K562 (cell line): ENCODE results near the gene RAI14. TPM values are rescaled to one million over a fixed set of nuclear protein-coding genes. Genes with fewer than 3 reads are reported as not detected.
A peak's percentile ranks its signal among the peaks of the same experiment; 100 is the strongest.

Experiments used
- ATAC-seq: fragments of 200-7000 bp; cut with Tn5 transposase; 3 replicates; pipeline ENCODE4 v1.9.1; 2020; ENCODE audit warnings: moderate library complexity
- BruUV-seq: library from RNA; stranded (reverse); fragments of 400-500 nt; replicated peaks from 2 replicates; lab custom pipeline; 2021; lab: Mats Ljungman, UMichigan
- CTCF ChIA-PET: fragments of 300-600 bp; formaldehyde crosslinking; extraction: SDS; loops from one replicate; lab custom pipeline; 2021; ENCODE audit warnings: low intra/inter-chr PET ratio; lab: Yijun Ruan, JAX
- POLR2A ChIA-PET: fragments of 300-600, 350-650 bp; sonication (Branson Sonifier 250); formaldehyde crosslinking; extraction: SDS; loops from one replicate; lab custom pipeline; 2021; ENCODE audit warnings: antibody characterized with exemption, inconsistent platforms; lab: Yijun Ruan, JAX
- DNase-seq, 4 experiments: peaks; one replicate each; pipeline versions ENCODE4 v3.0.0 to v3.0.0-alpha.2; 2011 to 2018; ENCODE audit warnings: low spot score in 3 of 4, mixed read lengths in 3 of 4; ENCODE audit errors: extremely low read depth in 1 of 4
- FAIRE-seq: peaks from 2 replicates; lab custom pipeline; 2011; peaks lifted over from hg19 to GRCh38; lab: Jason Lieb, UNC
- H2AFZ ChIP-seq: 2 replicates; pipeline ENCODE4 v1.6.0; 2011; ENCODE audit warnings: low read depth, low read length, control low read depth, inconsistent platforms
- H3K27ac ChIP-seq: fragments of 200-600 bp; 3 replicates; pipeline ENCODE4 v1.8.0; 2011; ENCODE audit warnings: low read depth, mild to moderate bottlenecking, control low read depth, inconsistent platforms, low read length, moderate library complexity, mixed read lengths; ENCODE audit errors: extremely low read depth
- H3K27me3 ChIP-seq, 2 experiments: fragments of 300-600 bp in 1 of 2; 2 replicates in 1 of 2; 3 replicates in 1 of 2; pipeline versions ENCODE4 v1.6.0 to v1.8.0; 2011; ENCODE audit warnings: inconsistent platforms in 2 of 2, low read length in 2 of 2, mild to moderate bottlenecking in 1 of 2, mixed read lengths in 1 of 2, moderate library complexity in 1 of 2; ENCODE audit not compliant: control insufficient read depth in 2 of 2, insufficient read depth in 2 of 2
- H3K36me3 ChIP-seq: fragments of 300-600 bp; 3 replicates; pipeline ENCODE4 v1.8.0; 2011; ENCODE audit warnings: mild to moderate bottlenecking, low read length, inconsistent platforms; ENCODE audit not compliant: control insufficient read depth, insufficient read depth
- H3K4me1 ChIP-seq, 2 experiments: fragments of 200-600 bp in 1 of 2; replicated peaks in 1 of 2; 2 replicates in 1 of 2; 3 replicates in 1 of 2; pipeline versions ENCODE4 v1.5.1 to v1.8.0; 2011; ENCODE audit warnings: inconsistent platforms in 2 of 2, low read length in 2 of 2, mild to moderate bottlenecking in 1 of 2, mixed read lengths in 1 of 2, moderate library complexity in 1 of 2; ENCODE audit not compliant: control insufficient read depth in 2 of 2, insufficient read depth in 2 of 2
- H3K4me2 ChIP-seq: 2 replicates; pipeline ENCODE4 v1.6.1; 2011; ENCODE audit warnings: low read length, control low read depth, inconsistent platforms, mixed read lengths; ENCODE audit not compliant: insufficient read depth
- H3K4me3 ChIP-seq: fragments of 200-600 bp; sonication (generic), shearing (Covaris generic); 2 replicates; pipeline ENCODE4 v1.5.1; 2016; ENCODE audit warnings: control low read depth, inconsistent platforms
- H3K79me2 ChIP-seq: fragments of 200-600 bp; 3 replicates; pipeline ENCODE4 v1.8.0; 2011; ENCODE audit warnings: low read length, inconsistent platforms; ENCODE audit not compliant: control insufficient read depth, insufficient read depth
- H3K9ac ChIP-seq, 2 experiments: 2 replicates each; pipeline versions ENCODE4 v1.6.0 to v1.6.1; 2011; ENCODE audit warnings: low read depth in 2 of 2, low read length in 2 of 2, control low read depth in 1 of 2, inconsistent platforms in 1 of 2, mild to moderate bottlenecking in 1 of 2, mixed read lengths in 1 of 2; ENCODE audit not compliant: insufficient read depth in 1 of 2
- H3K9me1 ChIP-seq: one replicate; pipeline ENCODE4 v1.6.0; 2011; ENCODE audit warnings: inconsistent platforms, mild to moderate bottlenecking, low read length, moderate library complexity; ENCODE audit not compliant: control insufficient read depth, insufficient read depth
- H3K9me3 ChIP-seq: replicated peaks from 2 replicates; pipeline ENCODE4 v1.5.1; 2011; ENCODE audit warnings: low read depth, low read length, inconsistent platforms; ENCODE audit not compliant: control insufficient read depth, insufficient read depth
- H4K20me1 ChIP-seq: replicated peaks from 2 replicates; pipeline ENCODE4 v1.6.1; 2011; ENCODE audit warnings: low read length, inconsistent platforms, mixed read lengths; ENCODE audit not compliant: control insufficient read depth, insufficient read depth
- ARHGAP35 ChIP-seq: fragments of 450-650 bp; IDR thresholded peaks from 2 replicates; pipeline ENCODE4 v1.6.1; 2018; ENCODE audit not compliant: partially characterized antibody
- BRD4 ChIP-seq: fragments of 200-600 bp; sonication (generic); IDR thresholded peaks from 2 replicates; pipeline ENCODE4 v1.6.1; 2017; ENCODE audit warnings: inconsistent platforms
- HDAC2 ChIP-seq: fragments of 450-650 bp; IDR thresholded peaks from 2 replicates; pipeline ENCODE4 v1.6.1; 2016; ENCODE audit warnings: mild to moderate bottlenecking
- KDM5B ChIP-seq: fragments of 200-600 bp; sonication (generic); IDR thresholded peaks from 2 replicates; pipeline ENCODE4 v1.6.1; 2012; ENCODE audit warnings: low read depth, mild to moderate bottlenecking, moderate library complexity, low read length, control low read depth, inconsistent platforms; ENCODE audit not compliant: insufficient replicate concordance
- NUFIP1 ChIP-seq: fragments of 450-650 bp; IDR thresholded peaks from 2 replicates; pipeline ENCODE4 v1.6.1; 2018; ENCODE audit not compliant: partially characterized antibody
- PRPF4 ChIP-seq: fragments of 200-400 bp; formaldehyde crosslinking; IDR thresholded peaks from one replicate; pipeline ENCODE4 v1.6.1; 2017; ENCODE audit warnings: low read length, low read depth, mild to moderate bottlenecking; ENCODE audit not compliant: insufficient read depth, poor library complexity, severe bottlenecking
- RBM39 ChIP-seq: fragments of 200-400 bp; formaldehyde crosslinking; optimal IDR thresholded peaks from 2 replicates; pipeline ENCODE3; 2018; ENCODE audit warnings: low read depth, low read length
- SMARCA4 ChIP-seq: fragments of 450-650 bp; IDR thresholded peaks from 2 replicates; pipeline ENCODE4 v1.6.1; 2016
- WGBS: fragments of 100-300 bp; shearing (Covaris generic); methylation state at CpG from one replicate; pipeline ENCODE4 v1.1.6; 2016; ENCODE audit warnings: low coverage, mixed read lengths; ENCODE audit not compliant: insufficient coverage; ENCODE audit errors: missing lambda C conversion rate; 5-methylcytosine and 5-hydroxymethylcytosine counted together
- in situ Hi-C: fragments of 300-500 bp; cut with MboI; formaldehyde crosslinking; loops from 4 replicates; pipeline ENCODE4 v1.15.0; 2018; ENCODE audit warnings: inconsistent platforms, mixed read lengths
- intact Hi-C: fragments of 100-400 bp; cut with micrococcal nuclease; formaldehyde crosslinking; loops from 2 replicates; pipeline ENCODE4 v1.14.2; 2022
- polyA plus RNA-seq, 8 experiments: library from polyadenylated mRNA; depleted of rRNA in 4 of 8; stranded (reverse) in 5 of 8; unstranded in 3 of 8; fragments of >200 nt; fragmentation: Nextera tagmentation in 2 of 8; fragmentation: Illumina TruSeq in 1 of 8; extraction: Ambion mirVana in 2 of 8; extraction: Trizol in 1 of 8; gene quantifications; 2 replicates each; pipeline versions ENCODE4 v1.2.1 to v1.2.3, GENCODE V29; 2011 to 2014; ENCODE audit warnings: inconsistent platforms in 1 of 8, missing spikeins in 1 of 8
- total RNA-seq, 7 experiments: library from RNA; depleted of rRNA in 6 of 7; stranded (reverse); fragments of >200 nt in 6 of 7; fragmentation: Illumina TruSeq in 2 of 7; extraction: Trizol in 2 of 7; gene quantifications; 2 replicates each; pipeline versions ENCODE4 v1.2.1 to v1.2.3, GENCODE V29; 2011 to 2021; ENCODE audit warnings: low replicate concordance in 1 of 7
- TF ChIP-seq, protein P1 (sequence below): sonication (generic); formaldehyde crosslinking; IDR thresholded peaks from 2 replicates; pipeline ENCODE4 v1.5.0; 2020; ENCODE audit warnings: missing genetic modification reagents
- TF ChIP-seq, protein P2 (sequence below), 2 experiments: IDR thresholded peaks in 1 of 2; conservative IDR thresholded peaks in 1 of 2; 2 replicates each; pipeline ENCODE4 v1.6.1; 2016; ENCODE audit warnings: low read depth in 2 of 2, mild to moderate bottlenecking in 1 of 2, missing compliant biosample characterization in 1 of 2, missing genetic modification characterization in 1 of 2, moderate library complexity in 1 of 2
- TF ChIP-seq, protein P3 (sequence below), 2 experiments: fragments of 450-650 bp; conservative IDR thresholded peaks; 2 replicates each; pipeline ENCODE4 v1.6.1; 2017; ENCODE audit warnings: mild to moderate bottlenecking in 2 of 2, moderate library complexity in 2 of 2

RAI14 gene
- total and polyA plus RNA-seq, 9 of the 15 experiments (the other 6 are each of a cell fraction or from before 2014, with no cell fraction given): 11.3 to 82.5 (median 34.8) TPM

DNA sequence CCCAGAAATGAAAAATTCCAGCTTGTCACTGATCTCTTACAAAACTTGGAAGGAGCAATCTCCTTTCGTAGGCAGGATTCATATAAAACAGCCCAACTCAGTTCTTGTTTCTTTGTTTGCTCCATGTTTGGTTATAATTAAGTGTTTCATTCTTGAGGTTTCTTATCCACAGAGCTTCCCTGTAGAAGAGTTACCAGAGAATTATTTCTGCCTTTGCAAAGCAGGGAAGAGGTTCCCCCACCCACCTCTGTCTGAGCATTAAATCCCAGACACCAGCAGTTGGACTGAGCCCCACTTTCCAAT, 34.1 kb upstream of the RAI14 start:
- Histone ChIP-seq H3K27ac (no peak overlapping the region), H3K9me3 (no peaks in the 10 kb centered on the region), H4K20me1 (no peaks in the 10 kb centered on the region), H3K4me3 (no peak overlapping the region), H3K4me2 (no peak overlapping the region), H3K9ac (no peak overlapping the region), H3K27me3 (no peaks in the 10 kb centered on the region), H3K9me1 (no peaks in the 10 kb centered on the region), H3K36me3 (no peaks in the 10 kb centered on the region), H2AFZ (no peak overlapping the region), H3K79me2 (no peaks in the 10 kb centered on the region), H3K4me1 (peaks cover 0 to 4% of the 10 kb centered on the region in 2 experiments; a peak in 1 of 5 replicates)
- DNase-seq: no peak
- 33% methylated on average over 1 of the region's 1 CpG for WGBS
- ChIA-PET CTCF (no interaction called here), POLR2A (interaction anchor here (1.2 to 1.4 kb wide), 2 partner anchors 11 to 34 kb away, joined by 4 read pairs; no protein-coding TSS in a partner anchor)
- no TSS peak for BruUV-seq
- TF ChIP-seq KDM5B (no peak), RBM39 (no peak), NUFIP1 (no peak), SMARCA4 (no peak)
- TF ChIP-seq, protein P1, sequence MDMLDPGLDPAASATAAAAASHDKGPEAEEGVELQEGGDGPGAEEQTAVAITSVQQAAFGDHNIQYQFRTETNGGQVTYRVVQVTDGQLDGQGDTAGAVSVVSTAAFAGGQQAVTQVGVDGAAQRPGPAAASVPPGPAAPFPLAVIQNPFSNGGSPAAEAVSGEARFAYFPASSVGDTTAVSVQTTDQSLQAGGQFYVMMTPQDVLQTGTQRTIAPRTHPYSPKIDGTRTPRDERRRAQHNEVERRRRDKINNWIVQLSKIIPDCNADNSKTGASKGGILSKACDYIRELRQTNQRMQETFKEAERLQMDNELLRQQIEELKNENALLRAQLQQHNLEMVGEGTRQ: no peak
- intact Hi-C loops (no loop called here), in situ Hi-C loops (no loop called here)
- no peak for ATAC-seq
- no peak for FAIRE-seq

DNA sequence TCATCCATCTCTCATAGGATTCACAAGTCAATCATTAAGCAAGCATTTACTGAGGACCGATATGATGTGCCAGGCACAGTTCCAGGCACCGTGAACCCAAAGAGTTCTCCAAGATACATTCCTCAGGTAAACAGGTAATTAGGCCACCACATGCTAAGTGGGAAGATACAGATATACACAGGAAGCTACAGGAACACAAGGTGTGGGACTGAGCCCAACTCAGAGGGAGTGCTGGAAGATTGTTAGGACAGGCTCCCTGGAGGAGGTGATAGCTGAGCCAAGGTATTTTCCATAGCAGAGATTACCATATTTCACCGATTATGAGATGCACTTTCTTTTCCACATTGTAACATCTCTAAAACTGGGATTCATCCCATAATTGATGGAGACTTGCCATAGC, 31.4 kb upstream of the RAI14 start:
- Histone ChIP-seq H3K36me3 (no peaks in the 10 kb centered on the region), H3K9me1 (no peaks in the 10 kb centered on the region), H3K4me2 (no peak overlapping the region), H3K4me3 (no peak overlapping the region), H3K79me2 (no peaks in the 10 kb centered on the region), H2AFZ (0 out of 2 replicates have a peak overlapping the region, but pooled peaks have one; percentile 30), H3K9ac (no peak overlapping the region), H3K4me1 (peaks cover 0 to 4% of the 10 kb centered on the region in 2 experiments; a peak in 1 of 5 replicates), H3K27ac (no peak overlapping the region), H4K20me1 (no peaks in the 10 kb centered on the region), H3K27me3 (no peaks in the 10 kb centered on the region), H3K9me3 (no peaks in the 10 kb centered on the region)
- ChIA-PET POLR2A (interaction anchor here (0.6 to 2.0 kb wide), 4 partner anchors 8 to 325 kb away, joined by 3 to 6 read pairs (median 3); no protein-coding TSS in a partner anchor), CTCF (no interaction called here)
- FAIRE-seq (no peak), ATAC-seq (peak; percentile 25; the same call in 1 of the 3 replicates), DNase-seq (no peak)
- WGBS: 29% methylated on average over 3 of the region's 3 CpGs
- in situ Hi-C loops: no loop called here
- no TSS peak for BruUV-seq
- intact Hi-C loops: no loop called here
- no peak for TF ChIP-seq HDAC2
- TF ChIP-seq, protein P2, sequence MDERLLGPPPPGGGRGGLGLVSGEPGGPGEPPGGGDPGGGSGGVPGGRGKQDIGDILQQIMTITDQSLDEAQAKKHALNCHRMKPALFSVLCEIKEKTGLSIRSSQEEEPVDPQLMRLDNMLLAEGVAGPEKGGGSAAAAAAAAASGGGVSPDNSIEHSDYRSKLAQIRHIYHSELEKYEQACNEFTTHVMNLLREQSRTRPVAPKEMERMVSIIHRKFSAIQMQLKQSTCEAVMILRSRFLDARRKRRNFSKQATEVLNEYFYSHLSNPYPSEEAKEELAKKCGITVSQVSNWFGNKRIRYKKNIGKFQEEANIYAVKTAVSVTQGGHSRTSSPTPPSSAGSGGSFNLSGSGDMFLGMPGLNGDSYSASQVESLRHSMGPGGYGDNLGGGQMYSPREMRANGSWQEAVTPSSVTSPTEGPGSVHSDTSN (CRISPR knock-in tag; IDR thresholded peaks at IDR 0.05; ENCODE audit: low read depth): no peak
- TF ChIP-seq, protein P2 (tag; conservative IDR thresholded peaks at IDR 0.05; ENCODE audit: low read depth): no peak
- TF ChIP-seq BRD4: no peak
- TF ChIP-seq, protein P3, sequence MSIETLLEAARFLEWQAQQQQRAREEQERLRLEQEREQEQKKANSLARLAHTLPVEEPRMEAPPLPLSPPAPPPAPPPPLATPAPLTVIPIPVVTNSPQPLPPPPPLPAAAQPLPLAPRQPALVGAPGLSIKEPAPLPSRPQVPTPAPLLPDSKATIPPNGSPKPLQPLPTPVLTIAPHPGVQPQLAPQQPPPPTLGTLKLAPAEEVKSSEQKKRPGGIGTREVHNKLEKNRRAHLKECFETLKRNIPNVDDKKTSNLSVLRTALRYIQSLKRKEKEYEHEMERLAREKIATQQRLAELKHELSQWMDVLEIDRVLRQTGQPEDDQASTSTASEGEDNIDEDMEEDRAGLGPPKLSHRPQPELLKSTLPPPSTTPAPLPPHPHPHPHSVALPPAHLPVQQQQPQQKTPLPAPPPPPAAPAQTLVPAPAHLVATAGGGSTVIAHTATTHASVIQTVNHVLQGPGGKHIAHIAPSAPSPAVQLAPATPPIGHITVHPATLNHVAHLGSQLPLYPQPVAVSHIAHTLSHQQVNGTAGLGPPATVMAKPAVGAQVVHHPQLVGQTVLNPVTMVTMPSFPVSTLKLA (conservative IDR thresholded peaks at IDR 0.05): no peak
- TF ChIP-seq PRPF4: no peak
- no peak for TF ChIP-seq ARHGAP35
